Coronary artery (tissue), 2 donors: ENCODE measurements around the gene RIN3.

ENCODE experiments used
- DNase-seq: peaks from one replicate; pipeline ENCODE4 v3.0.0-alpha.2; 2017; ENCODE audit warnings: low spot score
- H3K27ac ChIP-seq, 2 donors: fragments of 200-600 bp; sonication (generic); one replicate each; pipeline ENCODE4 v1.5.1; 2016 to 2019
- H3K4me3 ChIP-seq: fragments of 200-600 bp; sonication (generic); 2 replicates; pipeline ENCODE4 v1.5.1; 2016; ENCODE audit warnings: mild to moderate bottlenecking, moderate library complexity
- CTCF ChIP-seq: fragments of 200-600 bp; sonication (generic); IDR thresholded peaks from one replicate; pipeline ENCODE4 v1.5.1; 2019; ENCODE audit warnings: antibody characterized with exemption

The RIN3 gene

GRCh38 chr14:92568621-92569479, 55.3 kb downstream of the RIN3 start:
- peak overlapping the region; percentile 39 to 46 for H3K27ac ChIP-seq
- H3K4me3 ChIP-seq = no peak overlapping the region
- TF ChIP-seq CTCF = no peak
- no peak for DNase-seq

- no peak for TF ChIP-seq CTCF
- DNase-seq = no peak
- no peak overlapping the region for H3K4me3 ChIP-seq
- H3K27ac ChIP-seq = no peak overlapping the region
Observed at GRCh38 chr14:92570674-92571262, 57.2 kb downstream of the RIN3 start.

- H3K27ac ChIP-seq = no peak overlapping the region
- no peak for TF ChIP-seq CTCF
- H3K4me3 ChIP-seq = no peak overlapping the region
- DNase-seq = no peak
Observed at GRCh38 chr14:92572050-92572449, 58.5 kb downstream of the RIN3 start.

- no peak for TF ChIP-seq CTCF
- no peak for DNase-seq
- H3K27ac ChIP-seq = no peak overlapping the region
Observed at GRCh38 chr14:92573761-92574498, 60.3 kb downstream of the RIN3 start.

GRCh38 chr14:92575061-92575747, 61.6 kb downstream of the RIN3 start:
- TF ChIP-seq CTCF = no peak
- no peak for DNase-seq
- Histone ChIP-seq H3K4me3 (no peak overlapping the region), H3K27ac (no peak overlapping the region)

More at GRCh38 chr14:92573761-92574498, 60.3 kb downstream of the RIN3 start:
- no peak overlapping the region for H3K4me3 ChIP-seq

GRCh38 chr14:92575748-92576303, 62.2 kb downstream of the RIN3 start:
- TF ChIP-seq CTCF = no peak
- DNase-seq = no peak
- no peak overlapping the region for H3K27ac ChIP-seq
- no peak overlapping the region for H3K4me3 ChIP-seq
